ENCODE data around the gene ARX. TPM values are rescaled to one million over a fixed set of nuclear protein-coding genes. Genes with fewer than 3 reads are reported as not detected.

The ARX gene
- total RNA-seq: 100 to 1,000 TPM in 3 of 7 donors, 10 to 100 TPM in 4; 23.9 to 152 (median 91.5) TPM
- 10 to 100 TPM; 21.8 to 78.0 TPM for polyA plus RNA-seq
- long read RNA-seq, donor 1, partial matches to known transcripts: 30 of 79 reads
- long read RNA-seq, donor 1, other reads (novel, unspliced or antisense): 49 of 79 reads
- long read RNA-seq, donor 2, partial matches to known transcripts: 0 of 1 reads
- long read RNA-seq, donor 2, other reads (novel, unspliced or antisense): 0 of 1 reads
- long read RNA-seq, donor 3, transcript ARX-201 (5 exons, 2,876 nt): major isoform, 336 of 431 reads
- long read RNA-seq, donor 3, partial matches to known transcripts: 73 of 431 reads
- long read RNA-seq, donor 3, other reads (novel, unspliced or antisense): 22 of 431 reads

GRCh38 chrX:25015486-25016360 is at the start of gene ARX:
Gene ARX (minus strand): TSS chrX:25015965. CDS start chrX:25015737, 228 bp downstream.
- 24 to 36% (median 25%) methylated on average over 42 to 58 of the region's 58 CpGs for WGBS, 3 donors
- TF ChIP-seq POLR2A (IDR thresholded peaks at IDR 0.05): peak; percentile 60
- no peak for TF ChIP-seq EP300 (IDR thresholded peaks at IDR 0.05)
- peak within 1 kb of the TSS; percentile 34 for H3K4me3 ChIP-seq
- H3K27me3 ChIP-seq: no peaks in the 10 kb centered on the region
- no peaks in the 10 kb centered on the region for H3K4me1 ChIP-seq (ENCODE audit: insufficient read depth)
- no peaks in the 10 kb centered on the region for H3K9me3 ChIP-seq
- intact Hi-C loops (cut with DNase I): loop anchor here in 2 of 4 donors (10.0 kb wide), 2 partner anchors 141 to 171 kb away; no protein-coding TSS in a partner anchor
- no peaks in the 10 kb centered on the region for H3K36me3 ChIP-seq
- H3K27ac ChIP-seq: peak within 1 kb of the TSS; percentile 68 to 85
- peak; percentile 85 to 89 (median 88) for DNase-seq

- H3K27ac ChIP-seq: no peak overlapping the region
- 65 to 78% (median 76%) methylated on average over 5 of the region's 5 CpGs for WGBS, 3 donors
Measured at GRCh38 chrX:25059273-25059672, 43.5 kb upstream of the ARX start.

GRCh38 chrX:25052798-25053534 is 37.2 kb upstream of the ARX start:
- Histone ChIP-seq H3K4me3 (no peak overlapping the region), H3K4me1 (ENCODE audit: insufficient read depth) (no peaks in the 10 kb centered on the region), H3K27me3 (no peaks in the 10 kb centered on the region), H3K36me3 (no peaks in the 10 kb centered on the region), H3K27ac (no peak overlapping the region), H3K9me3 (no peaks in the 10 kb centered on the region)
- intact Hi-C loops (cut with DNase I): no loop called here
- TF ChIP-seq CTCF (IDR thresholded peaks at IDR 0.05) (no peak), EP300 (IDR thresholded peaks at IDR 0.05) (no peak), POLR2A (IDR thresholded peaks at IDR 0.05) (no peak)
- no peak for DNase-seq
- 49 to 58% (median 53%) methylated on average over 4 of the region's 4 CpGs for WGBS, 3 donors

More at GRCh38 chrX:25059273-25059672, 43.5 kb upstream of the ARX start:
- no peak overlapping the region for H3K4me3 ChIP-seq
- no peaks in the 10 kb centered on the region for H3K4me1 ChIP-seq (ENCODE audit: insufficient read depth)
- intact Hi-C loops (cut with DNase I): no loop called here
- no peaks in the 10 kb centered on the region for H3K36me3 ChIP-seq
- H3K9me3 ChIP-seq: no peaks in the 10 kb centered on the region
- H3K27me3 ChIP-seq: no peaks in the 10 kb centered on the region
- TF ChIP-seq CTCF (IDR thresholded peaks at IDR 0.05) (no peak), POLR2A (IDR thresholded peaks at IDR 0.05) (no peak), EP300 (IDR thresholded peaks at IDR 0.05) (no peak)
- DNase-seq: no peak

GRCh38 chrX:25049971-25050370 is 34.2 kb upstream of the ARX start:
- intact Hi-C loops (cut with DNase I): no loop called here
- Histone ChIP-seq H3K27me3 (no peaks in the 10 kb centered on the region), H3K4me3 (no peak overlapping the region), H3K4me1 (ENCODE audit: insufficient read depth) (no peaks in the 10 kb centered on the region), H3K36me3 (no peaks in the 10 kb centered on the region), H3K27ac (no peak overlapping the region), H3K9me3 (no peaks in the 10 kb centered on the region)
- no peak for TF ChIP-seq EP300 (IDR thresholded peaks at IDR 0.05)
- TF ChIP-seq POLR2A (IDR thresholded peaks at IDR 0.05): no peak
- TF ChIP-seq CTCF (IDR thresholded peaks at IDR 0.05): no peak
- no peak for DNase-seq
- 10 to 35% (median 28%) methylated on average over 1 of the region's 1 CpG for WGBS, 3 donors

Measured in ovary (tissue), 10 donors.